SK-N-SH (cell line): Measurements from ENCODE around the gene THBD. TPM values are rescaled to one million over a fixed set of nuclear protein-coding genes. Genes with fewer than 3 reads are reported as not detected.

Source experiments
- CTCF ChIA-PET: fragments of 300-600, 350-600 bp; formaldehyde crosslinking; extraction: SDS; loops from one replicate; lab custom pipeline; 2021; lab: Yijun Ruan, JAX
- POLR2A ChIA-PET: fragments of 350-600 bp; sonication (Branson Sonifier 250); formaldehyde crosslinking; extraction: SDS; loops from one replicate; lab custom pipeline; 2020; ENCODE audit warnings: antibody characterized with exemption, inconsistent platforms; lab: Yijun Ruan, JAX
- DNase-seq: peaks from one replicate; pipeline ENCODE4 v3.0.0; 2012
- H2AFZ ChIP-seq: fragments of 200-600 bp; sonication (generic); 2 replicates; pipeline ENCODE4 v1.8.1; 2016; ENCODE audit warnings: antibody characterized with exemption, mild to moderate bottlenecking, low read depth
- H3F3A ChIP-seq: fragments of 200-600 bp; sonication (generic); replicated peaks from 2 replicates; pipeline ENCODE3; 2016; ENCODE audit warnings: antibody characterized with exemption, mild to moderate bottlenecking; ENCODE audit not compliant: insufficient read depth
- H3K27ac ChIP-seq, 2 experiments: fragments of 200-500 bp in 1 of 2; fragments of 200-600 bp in 1 of 2; sonication (Bioruptor generic) in 1 of 2; sonication (generic), shearing (Covaris generic) in 1 of 2; 2 replicates each; pipeline versions ENCODE4 v1.5.1 to v1.6.1; 2014 to 2016; ENCODE audit warnings: low read depth in 2 of 2, inconsistent platforms in 1 of 2, low read length in 1 of 2, mild to moderate bottlenecking in 1 of 2, mixed read lengths in 1 of 2
- H3K27me3 ChIP-seq: fragments of 200-600 bp; sonication (generic), shearing (Covaris generic); 2 replicates; pipeline ENCODE4 v1.6.1; 2016; ENCODE audit warnings: mixed run types; ENCODE audit not compliant: insufficient read depth
- H3K36me3 ChIP-seq, 2 experiments: fragments of 200-500 bp in 1 of 2; fragments of 200-600 bp in 1 of 2; sonication (Bioruptor generic) in 1 of 2; sonication (generic) in 1 of 2; replicated peaks in 1 of 2; 2 replicates each; pipeline versions ENCODE3 to v1.5.1; 2014 to 2016; ENCODE audit warnings: low read length in 1 of 2, mild to moderate bottlenecking in 1 of 2; ENCODE audit not compliant: insufficient read depth in 2 of 2, control insufficient read depth in 1 of 2
- H3K4me1 ChIP-seq, 2 experiments: fragments of 200-500 bp in 1 of 2; fragments of 200-600 bp in 1 of 2; sonication (Bioruptor generic) in 1 of 2; sonication (generic), shearing (Covaris generic) in 1 of 2; 2 replicates each; pipeline versions ENCODE4 v1.5.1 to v1.6.1; 2014 to 2016; ENCODE audit warnings: low read depth in 1 of 2, low read length in 1 of 2, mixed run types in 1 of 2; ENCODE audit not compliant: insufficient read depth in 2 of 2, control insufficient read depth in 1 of 2
- H3K4me2 ChIP-seq: fragments of 200-600 bp; sonication (generic), shearing (Covaris generic); 2 replicates; pipeline ENCODE4 v1.6.1; 2017; ENCODE audit warnings: mixed run types
- H3K4me3 ChIP-seq, 2 experiments: fragments of 200-500 bp in 1 of 2; fragments of 200-600 bp in 1 of 2; sonication (Bioruptor generic) in 1 of 2; sonication (generic), shearing (Covaris generic) in 1 of 2; 2 replicates each; pipeline versions ENCODE4 v1.5.1 to v1.8.1; 2014 to 2016; ENCODE audit warnings: low read depth in 2 of 2, inconsistent platforms in 1 of 2, low read length in 1 of 2, mild to moderate bottlenecking in 1 of 2, mixed read lengths in 1 of 2, moderate library complexity in 1 of 2
- H3K79me2 ChIP-seq: fragments of 200-600 bp; sonication (generic); 2 replicates; pipeline ENCODE4 v1.8.1; 2017; ENCODE audit warnings: mild to moderate bottlenecking; ENCODE audit not compliant: insufficient read depth
- H3K9ac ChIP-seq: fragments of 200-600 bp; sonication (generic); 2 replicates; pipeline ENCODE4 v1.6.1; 2017; ENCODE audit warnings: mixed run types
- H3K9me2 ChIP-seq: fragments of 200-600 bp; sonication (generic); 2 replicates; pipeline ENCODE4 v1.6.1; 2017; ENCODE audit warnings: mixed run types
- H3K9me3 ChIP-seq: fragments of 200-600 bp; sonication (generic); 2 replicates; pipeline ENCODE4 v1.6.1; 2017; ENCODE audit warnings: mixed run types, mild to moderate bottlenecking, moderate library complexity
- H4K20me1 ChIP-seq: fragments of 200-600 bp; sonication (generic); 2 replicates; pipeline ENCODE4 v1.6.1; 2017; ENCODE audit warnings: mild to moderate bottlenecking, mixed run types; ENCODE audit not compliant: insufficient read depth
- CTCF ChIP-seq: fragments of 200-600 bp; sonication (generic); IDR thresholded peaks from 2 replicates; pipeline ENCODE4 v1.6.1; 2017; ENCODE audit warnings: antibody characterized with exemption, mild to moderate bottlenecking, moderate library complexity
- EP300 ChIP-seq, 2 experiments: IDR thresholded peaks; 2 replicates each; pipeline versions ENCODE4 v1.4.0 to v1.6.1; 2012; ENCODE audit warnings: borderline replicate concordance in 1 of 2, low read depth in 1 of 2, low read length in 1 of 2
- FOSL2 ChIP-seq: IDR thresholded peaks from 2 replicates; pipeline ENCODE4 v1.4.0; 2012; ENCODE audit warnings: low read depth, mild to moderate bottlenecking, moderate library complexity, borderline replicate concordance
- FOXJ3 ChIP-seq: sonication (generic); formaldehyde crosslinking; IDR thresholded peaks from 2 replicates; pipeline ENCODE4 v1.5.1; 2020; ENCODE audit warnings: mild to moderate bottlenecking, missing genetic modification reagents
- FOXM1 ChIP-seq: IDR thresholded peaks from 2 replicates; pipeline ENCODE4 v1.4.0; 2012; ENCODE audit warnings: low read depth, mild to moderate bottlenecking
- GABPA ChIP-seq: IDR thresholded peaks from 2 replicates; pipeline ENCODE4 v1.4.0; 2012; ENCODE audit warnings: low read depth, mild to moderate bottlenecking
- GATA2 ChIP-seq: sonication (generic); formaldehyde crosslinking; IDR thresholded peaks from 2 replicates; pipeline ENCODE4 v1.5.0; 2020; ENCODE audit warnings: mild to moderate bottlenecking, missing genetic modification reagents
- JUND ChIP-seq: IDR thresholded peaks from 2 replicates; pipeline ENCODE4 v1.4.0; 2012
- MEF2A ChIP-seq: IDR thresholded peaks from 2 replicates; pipeline ENCODE4 v1.4.0; 2012; ENCODE audit warnings: low read depth, borderline replicate concordance
- MXI1 ChIP-seq: IDR thresholded peaks from 2 replicates; pipeline ENCODE4 v1.6.1; 2012; ENCODE audit warnings: mild to moderate bottlenecking, low read depth, low read length, improper control_type of control experiment
- PBX3 ChIP-seq: IDR thresholded peaks from 2 replicates; pipeline ENCODE4; 2012
- POLR2AphosphoS5 ChIP-seq: IDR thresholded peaks from 2 replicates; pipeline ENCODE4 v1.6.1; 2012; ENCODE audit warnings: low read depth, low read length
- RCOR1 ChIP-seq: fragments of 150-350 bp; IDR thresholded peaks from 2 replicates; pipeline ENCODE4 v1.6.1; 2017; ENCODE audit warnings: antibody characterized with exemption, low read length
- RFX5 ChIP-seq: IDR thresholded peaks from 2 replicates; pipeline ENCODE4 v1.6.1; 2012; ENCODE audit warnings: mild to moderate bottlenecking, improper control_type of control experiment, low read length
- SIN3A ChIP-seq: IDR thresholded peaks from 2 replicates; pipeline ENCODE4 v1.6.1; 2012; ENCODE audit warnings: low read depth, mild to moderate bottlenecking, low read length, moderate library complexity, borderline replicate concordance
- SMC3 ChIP-seq: IDR thresholded peaks from 2 replicates; pipeline ENCODE4 v1.6.1; 2012; ENCODE audit warnings: low read depth, low read length, improper control_type of control experiment
- TCF12 ChIP-seq: IDR thresholded peaks from 2 replicates; pipeline ENCODE4 v1.4.0; 2012
- WGBS: methylation state at CpG from one replicate; pipeline ENCODE4 v1.1.6; 2017; ENCODE audit warnings: low lambda C conversion rate; 5-methylcytosine and 5-hydroxymethylcytosine counted together
- polyA plus RNA-seq, 3 experiments: library from polyadenylated mRNA; depleted of rRNA; stranded (reverse); fragments of >200 nt; gene quantifications; 2 replicates each; pipeline ENCODE4 v1.2.3, GENCODE V29; 2012

THBD gene
- polyA plus RNA-seq, 1 of the 3 experiments (the other 2 are of a cell fraction): 0.33 TPM

- H3K79me2 ChIP-seq: no peaks in the 10 kb centered on the region
- no peak overlapping the region for H3K27ac ChIP-seq
- no peak overlapping the region for H3K4me3 ChIP-seq
- no peaks in the 10 kb centered on the region for H3F3A ChIP-seq
- ChIA-PET CTCF (interaction anchor here (1.2 kb wide), 1 partner anchor 280 kb away, joined by 3 read pairs; no protein-coding TSS in a partner anchor), POLR2A (no interaction called here)
- H3K4me2 ChIP-seq: no peak overlapping the region
- H3K9me3 ChIP-seq: no peaks in the 10 kb centered on the region
- TF ChIP-seq MXI1 (no peak), SIN3A (no peak), MEF2A (no peak), JUND (no peak)
- 22% methylated on average over 4 of the region's 4 CpGs for WGBS
- no peaks in the 10 kb centered on the region for H3K36me3 ChIP-seq
- H2AFZ ChIP-seq: no peak overlapping the region
- no peak overlapping the region for H3K9ac ChIP-seq
- no peaks in the 10 kb centered on the region for H3K4me1 ChIP-seq
- no peaks in the 10 kb centered on the region for H4K20me1 ChIP-seq
- H3K27me3 ChIP-seq: peaks cover 17% of the 10 kb centered on the region; the same call in 1 of the 2 replicates
- H3K9me2 ChIP-seq: no peaks in the 10 kb centered on the region
- no peak for DNase-seq
Measured at GRCh38 chr20:23060629-23061028, 11.2 kb upstream of the THBD start.

GRCh38 chr20:23059846-23060245, 10.4 kb upstream of the THBD start:
- Histone ChIP-seq H3K9ac (no peak overlapping the region), H3K4me2 (no peak overlapping the region), H4K20me1 (no peaks in the 10 kb centered on the region), H3F3A (no peaks in the 10 kb centered on the region), H3K9me2 (no peaks in the 10 kb centered on the region), H2AFZ (no peak overlapping the region), H3K9me3 (no peaks in the 10 kb centered on the region), H3K4me3 (no peak overlapping the region), H3K27ac (no peak overlapping the region), H3K36me3 (no peaks in the 10 kb centered on the region), H3K4me1 (no peaks in the 10 kb centered on the region), H3K79me2 (no peaks in the 10 kb centered on the region), H3K27me3 (peaks cover 11% of the 10 kb centered on the region; the same call in 1 of the 2 replicates)
- DNase-seq: no peak
- ChIA-PET POLR2A (no interaction called here), CTCF (interaction anchor here (1.2 kb wide), 1 partner anchor 281 kb away, joined by 3 read pairs; no protein-coding TSS in a partner anchor)
- no peak for TF ChIP-seq SMC3
- no peak for TF ChIP-seq GABPA
- 41% methylated on average over 3 of the region's 3 CpGs for WGBS

- Histone ChIP-seq H3K27ac (no peak overlapping the region), H2AFZ (no peak overlapping the region; the same call in 1 of the 2 replicates), H3K79me2 (no peaks in the 10 kb centered on the region), H4K20me1 (no peaks in the 10 kb centered on the region), H3K36me3 (no peaks in the 10 kb centered on the region), H3K9me2 (no peaks in the 10 kb centered on the region), H3K9ac (no peak overlapping the region), H3K27me3 (peaks cover 17% of the 10 kb centered on the region; the same call in 1 of the 2 replicates), H3K9me3 (no peaks in the 10 kb centered on the region), H3K4me1 (no peaks in the 10 kb centered on the region), H3K4me3 (no peak overlapping the region), H3K4me2 (no peak overlapping the region), H3F3A (no peaks in the 10 kb centered on the region)
- DNase-seq: no peak
- ChIA-PET POLR2A (no interaction called here), CTCF (no interaction called here)
- TF ChIP-seq SIN3A (no peak), POLR2AphosphoS5 (no peak), JUND (no peak), RCOR1 (no peak), FOXM1 (no peak), PBX3 (no peak), FOXJ3 (no peak), FOSL2 (no peak), MEF2A (no peak), CTCF (no peak), TCF12 (no peak), RFX5 (no peak), GATA2 (no peak), EP300 (IDR thresholded peaks at IDR 0.05; ENCODE audit: borderline replicate concordance in 1 of 2, low read depth in 1 of 2, low read length in 1 of 2) (no peak)
- 15% methylated on average over 3 of the region's 3 CpGs for WGBS
Measured at GRCh38 chr20:23059001-23059400, 9.5 kb upstream of the THBD start.
